IPS-18a (cell line): ENCODE data around the gene COL24A1.
"Not testable (repeated sequence)": the region's sequence is repeated elsewhere in the genome, so short reads cannot be mapped to it uniquely, and the experiment has no call there.

Source experiments
- H3K27ac ChIP-seq: one replicate; pipeline ENCODE4 v1.5.1; 2013; ENCODE audit warnings: low read length
- H3K27me3 ChIP-seq: one replicate; pipeline ENCODE4 v1.6.1; 2013; ENCODE audit warnings: mild to moderate bottlenecking, low read length; ENCODE audit not compliant: control insufficient read depth, insufficient read depth
- H3K36me3 ChIP-seq: one replicate; pipeline ENCODE4 v1.6.1; 2013; ENCODE audit warnings: low read depth, low read length; ENCODE audit not compliant: control insufficient read depth
- H3K4me1 ChIP-seq: one replicate; pipeline ENCODE4 v1.6.1; 2013; ENCODE audit warnings: low read depth, low read length; ENCODE audit not compliant: control insufficient read depth
- H3K4me3 ChIP-seq: one replicate; pipeline ENCODE4 v1.5.1; 2013; ENCODE audit warnings: low read length
- H3K9ac ChIP-seq: one replicate; pipeline ENCODE4 v1.6.1; 2013; ENCODE audit warnings: mild to moderate bottlenecking, low read length, moderate library complexity
- H3K9me3 ChIP-seq: one replicate; pipeline ENCODE4 v1.6.1; 2013; ENCODE audit warnings: low read depth, low read length; ENCODE audit not compliant: control insufficient read depth

The COL24A1 gene

GRCh38 chr1:86110451-86111129 lies 46.0 kb downstream of the COL24A1 start:
- Histone ChIP-seq H3K9ac (no peak overlapping the region), H3K9me3 (no peaks in the 10 kb centered on the region), H3K27me3 (no peaks in the 10 kb centered on the region), H3K36me3 (no peaks in the 10 kb centered on the region), H3K27ac (no peak overlapping the region), H3K4me3 (no peak overlapping the region), H3K4me1 (no peaks in the 10 kb centered on the region)

GRCh38 chr1:86105533-86105866 lies 51.1 kb downstream of the COL24A1 start:
- Histone ChIP-seq H3K4me3 (no peak overlapping the region), H3K27me3 (no peaks in the 10 kb centered on the region), H3K36me3 (no peaks in the 10 kb centered on the region), H3K9me3 (no peaks in the 10 kb centered on the region), H3K27ac (no peak overlapping the region), H3K4me1 (peaks cover 11% of the 10 kb centered on the region), H3K9ac (no peak overlapping the region)

GRCh38 chr1:86104606-86105532 lies 51.7 kb downstream of the COL24A1 start:
- Histone ChIP-seq H3K9me3 (no peaks in the 10 kb centered on the region), H3K9ac (no peak overlapping the region), H3K4me1 (peaks cover 16% of the 10 kb centered on the region), H3K27me3 (no peaks in the 10 kb centered on the region), H3K27ac (no peak overlapping the region), H3K4me3 (no peak overlapping the region), H3K36me3 (no peaks in the 10 kb centered on the region)

GRCh38 chr1:86101616-86102015 lies 55.0 kb downstream of the COL24A1 start:
- Histone ChIP-seq H3K27me3 (no peaks in the 10 kb centered on the region), H3K9ac (no peak overlapping the region), H3K27ac (no peak overlapping the region), H3K36me3 (no peaks in the 10 kb centered on the region), H3K4me1 (peaks cover 19% of the 10 kb centered on the region), H3K9me3 (no peaks in the 10 kb centered on the region), H3K4me3 (no peak overlapping the region)

GRCh38 chr1:86100401-86100800 lies 56.2 kb downstream of the COL24A1 start:
- Histone ChIP-seq H3K27me3 (no peaks in the 10 kb centered on the region), H3K36me3 (no peaks in the 10 kb centered on the region), H3K4me1 (peaks cover 19% of the 10 kb centered on the region), H3K9ac (no peak overlapping the region), H3K4me3 (no peak overlapping the region), H3K27ac (no peak overlapping the region), H3K9me3 (no peaks in the 10 kb centered on the region)

GRCh38 chr1:86089765-86090164 lies 66.8 kb downstream of the COL24A1 start:
- H3K4me3 ChIP-seq, result no peak overlapping the region
- no peaks in the 10 kb centered on the region for H3K27me3 ChIP-seq
- H3K9ac ChIP-seq, result no peak overlapping the region
- H3K27ac ChIP-seq, result no peak overlapping the region
- H3K9me3 ChIP-seq, result no peaks in the 10 kb centered on the region
- no peaks in the 10 kb centered on the region for H3K4me1 ChIP-seq
- H3K36me3 ChIP-seq, result no peaks in the 10 kb centered on the region

GRCh38 chr1:86085741-86086409 lies 70.7 kb downstream of the COL24A1 start:
- no peak overlapping the region for H3K27ac ChIP-seq
- H3K4me1 ChIP-seq, result no peaks in the 10 kb centered on the region
- H3K9ac ChIP-seq, result no peak overlapping the region
- no peaks in the 10 kb centered on the region for H3K36me3 ChIP-seq
- no peak overlapping the region for H3K4me3 ChIP-seq
- no peaks in the 10 kb centered on the region for H3K9me3 ChIP-seq
- no peaks in the 10 kb centered on the region for H3K27me3 ChIP-seq

GRCh38 chr1:86084998-86085397 lies 71.6 kb downstream of the COL24A1 start:
- no peak overlapping the region for H3K4me3 ChIP-seq
- H3K9me3 ChIP-seq, result no peaks in the 10 kb centered on the region
- no peak overlapping the region for H3K9ac ChIP-seq
- no peaks in the 10 kb centered on the region for H3K4me1 ChIP-seq
- no peaks in the 10 kb centered on the region for H3K36me3 ChIP-seq
- no peaks in the 10 kb centered on the region for H3K27me3 ChIP-seq
- no peak overlapping the region for H3K27ac ChIP-seq

- Histone ChIP-seq H3K9me3 (no peaks in the 10 kb centered on the region), H3K4me3 (no peak overlapping the region), H3K27me3 (no peaks in the 10 kb centered on the region), H3K9ac (no peak overlapping the region), H3K4me1 (no peaks in the 10 kb centered on the region), H3K27ac (no peak overlapping the region), H3K36me3 (no peaks in the 10 kb centered on the region)
These were observed 74.4 kb downstream of the COL24A1 start for GRCh38 chr1:86082183-86082582.

- not testable (repeated sequence) for H3K36me3 ChIP-seq, H3K27me3 ChIP-seq, H3K27ac ChIP-seq, H3K4me3 ChIP-seq, H3K9me3 ChIP-seq, H3K4me1 ChIP-seq, H3K9ac ChIP-seq
These were observed 84.1 kb downstream of the COL24A1 start for GRCh38 chr1:86072474-86072873.

GRCh38 chr1:86071870-86072269 lies 84.7 kb downstream of the COL24A1 start:
- not testable (repeated sequence) for H3K4me1 ChIP-seq, H3K27me3 ChIP-seq, H3K4me3 ChIP-seq, H3K9me3 ChIP-seq, H3K36me3 ChIP-seq, H3K27ac ChIP-seq, H3K9ac ChIP-seq
